SU-DHL-6 (cell line): ENCODE data around the gene WASL.

Source experiments
- H2AFZ ChIP-seq: fragments of 200-600 bp; sonication (generic); 2 replicates; pipeline ENCODE4 v1.6.1; 2014; ENCODE audit warnings: low read depth, mild to moderate bottlenecking, moderate library complexity, mixed read lengths, antibody characterized with exemption, low read length; ENCODE audit not compliant: severe bottlenecking
- H3F3A ChIP-seq: fragments of 200-600 bp; shearing (Covaris generic); 2 replicates; pipeline ENCODE4 v1.6.0; 2016; ENCODE audit warnings: antibody characterized with exemption, mild to moderate bottlenecking; ENCODE audit not compliant: insufficient read depth
- H3K27ac ChIP-seq: fragments of 200-600 bp; sonication (generic); 2 replicates; pipeline ENCODE4 v1.5.1; 2016; ENCODE audit warnings: low read depth, mild to moderate bottlenecking, low read length, moderate library complexity, mixed read lengths
- H3K27me3 ChIP-seq: fragments of 200-600 bp; sonication (generic), shearing (Covaris generic); 2 replicates; pipeline ENCODE4 v1.6.0; 2014; ENCODE audit warnings: mild to moderate bottlenecking, low read length
- H3K36me3 ChIP-seq: fragments of 200-600 bp; sonication (generic); 2 replicates; pipeline ENCODE4 v1.6.1; 2014; ENCODE audit warnings: mild to moderate bottlenecking, low read length, mixed read lengths
- H3K4me2 ChIP-seq: fragments of 300-600, 200-600 bp; shearing (Covaris generic), sonication (generic); 2 replicates; pipeline ENCODE4 v1.6.0; 2014; ENCODE audit warnings: low read length, low read depth, mild to moderate bottlenecking; ENCODE audit not compliant: poor library complexity, severe bottlenecking
- H3K4me3 ChIP-seq: fragments of 200-600 bp; sonication (generic); 2 replicates; pipeline ENCODE4 v1.5.1; 2014; ENCODE audit warnings: antibody characterized with exemption, low read length, mild to moderate bottlenecking, mixed read lengths; ENCODE audit not compliant: insufficient read depth, poor library complexity, severe bottlenecking
- H3K79me2 ChIP-seq: fragments of 200-600 bp; sonication (generic); 2 replicates; pipeline ENCODE4 v1.6.1; 2014; ENCODE audit warnings: mild to moderate bottlenecking, low read length, moderate library complexity; ENCODE audit not compliant: insufficient read depth
- H3K9ac ChIP-seq: fragments of 200-600 bp; sonication (generic); 2 replicates; pipeline ENCODE4 v1.7.0; 2014; ENCODE audit warnings: mild to moderate bottlenecking, low read length
- H3K9me2 ChIP-seq: fragments of 200-600 bp; sonication (generic); replicated peaks from 2 replicates; pipeline ENCODE4 v1.6.1; 2014; ENCODE audit warnings: low read length; ENCODE audit not compliant: insufficient read depth
- H3K9me3 ChIP-seq: fragments of 200-600 bp; sonication (generic); 2 replicates; pipeline ENCODE4 v1.6.1; 2014; ENCODE audit warnings: low read length, mixed read lengths; ENCODE audit not compliant: insufficient read depth
- H4K20me1 ChIP-seq: fragments of 200-600 bp; sonication (generic); 2 replicates; pipeline ENCODE4 v1.6.1; 2014; ENCODE audit warnings: low read depth, mild to moderate bottlenecking, antibody characterized with exemption, low read length, moderate library complexity, mixed read lengths
- EZH2phosphoT487 ChIP-seq: fragments of 200-600 bp; sonication (generic), shearing (Covaris generic); conservative IDR thresholded peaks from 2 replicates; pipeline ENCODE4 v1.6.1; 2018; ENCODE audit warnings: mild to moderate bottlenecking, antibody characterized with exemption, low read length, moderate library complexity, mixed read lengths
- TF ChIP-seq, protein P1 (sequence below): fragments of 200-600 bp; sonication (generic); IDR thresholded peaks from one replicate; pipeline ENCODE4 v1.5.1; 2017; ENCODE audit warnings: antibody characterized with exemption, mild to moderate bottlenecking, low read length, moderate library complexity; ENCODE audit not compliant: insufficient read depth, poor library complexity, severe bottlenecking

WASL gene

GRCh38 chr7:123669485-123669884 is 79.3 kb downstream of the WASL start:
- no peak overlapping the region for H3K27ac ChIP-seq
- H3K36me3 ChIP-seq = no peaks in the 10 kb centered on the region
- H2AFZ ChIP-seq = no peak overlapping the region
- no peaks in the 10 kb centered on the region for H3K9me2 ChIP-seq
- no peaks in the 10 kb centered on the region for H3K27me3 ChIP-seq
- no peaks in the 10 kb centered on the region for H3K9me3 ChIP-seq
- H3F3A ChIP-seq = no peaks in the 10 kb centered on the region
- H3K4me3 ChIP-seq = no peak overlapping the region
- H4K20me1 ChIP-seq = no peaks in the 10 kb centered on the region
- TF ChIP-seq, protein P1, sequence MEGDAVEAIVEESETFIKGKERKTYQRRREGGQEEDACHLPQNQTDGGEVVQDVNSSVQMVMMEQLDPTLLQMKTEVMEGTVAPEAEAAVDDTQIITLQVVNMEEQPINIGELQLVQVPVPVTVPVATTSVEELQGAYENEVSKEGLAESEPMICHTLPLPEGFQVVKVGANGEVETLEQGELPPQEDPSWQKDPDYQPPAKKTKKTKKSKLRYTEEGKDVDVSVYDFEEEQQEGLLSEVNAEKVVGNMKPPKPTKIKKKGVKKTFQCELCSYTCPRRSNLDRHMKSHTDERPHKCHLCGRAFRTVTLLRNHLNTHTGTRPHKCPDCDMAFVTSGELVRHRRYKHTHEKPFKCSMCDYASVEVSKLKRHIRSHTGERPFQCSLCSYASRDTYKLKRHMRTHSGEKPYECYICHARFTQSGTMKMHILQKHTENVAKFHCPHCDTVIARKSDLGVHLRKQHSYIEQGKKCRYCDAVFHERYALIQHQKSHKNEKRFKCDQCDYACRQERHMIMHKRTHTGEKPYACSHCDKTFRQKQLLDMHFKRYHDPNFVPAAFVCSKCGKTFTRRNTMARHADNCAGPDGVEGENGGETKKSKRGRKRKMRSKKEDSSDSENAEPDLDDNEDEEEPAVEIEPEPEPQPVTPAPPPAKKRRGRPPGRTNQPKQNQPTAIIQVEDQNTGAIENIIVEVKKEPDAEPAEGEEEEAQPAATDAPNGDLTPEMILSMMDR = no peak
- TF ChIP-seq EZH2phosphoT487 = no peak
- H3K9ac ChIP-seq = no peak overlapping the region
- no peaks in the 10 kb centered on the region for H3K79me2 ChIP-seq
- H3K4me2 ChIP-seq = no peak overlapping the region

- H3K27me3 ChIP-seq = no peaks in the 10 kb centered on the region
- H3K9me3 ChIP-seq = no peaks in the 10 kb centered on the region
- no peaks in the 10 kb centered on the region for H4K20me1 ChIP-seq
- H3F3A ChIP-seq = no peaks in the 10 kb centered on the region
- no peak overlapping the region for H2AFZ ChIP-seq
- no peaks in the 10 kb centered on the region for H3K9me2 ChIP-seq
- no peaks in the 10 kb centered on the region for H3K79me2 ChIP-seq
- no peak overlapping the region for H3K4me2 ChIP-seq
- H3K9ac ChIP-seq = no peak overlapping the region
- H3K27ac ChIP-seq = no peak overlapping the region
- no peak for TF ChIP-seq EZH2phosphoT487
- TF ChIP-seq, protein P1 = no peak
- H3K36me3 ChIP-seq = no peaks in the 10 kb centered on the region
- no peak overlapping the region for H3K4me3 ChIP-seq
Measured at GRCh38 chr7:123666492-123666891, 82.3 kb downstream of the WASL start.

- no peak overlapping the region for H3K4me3 ChIP-seq
- no peak overlapping the region for H3K27ac ChIP-seq
- no peaks in the 10 kb centered on the region for H3K9me3 ChIP-seq
- no peaks in the 10 kb centered on the region for H3K9me2 ChIP-seq
- no peak overlapping the region for H3K4me2 ChIP-seq
- TF ChIP-seq EZH2phosphoT487 = no peak
- TF ChIP-seq, protein P1 = no peak
- H3K9ac ChIP-seq = no peak overlapping the region
- no peaks in the 10 kb centered on the region for H3K27me3 ChIP-seq
- H3K79me2 ChIP-seq = no peaks in the 10 kb centered on the region
- no peak overlapping the region for H2AFZ ChIP-seq
- no peaks in the 10 kb centered on the region for H3K36me3 ChIP-seq
- no peaks in the 10 kb centered on the region for H4K20me1 ChIP-seq
- H3F3A ChIP-seq = no peaks in the 10 kb centered on the region
Measured at GRCh38 chr7:123665896-123666295, 82.9 kb downstream of the WASL start.

DNA sequence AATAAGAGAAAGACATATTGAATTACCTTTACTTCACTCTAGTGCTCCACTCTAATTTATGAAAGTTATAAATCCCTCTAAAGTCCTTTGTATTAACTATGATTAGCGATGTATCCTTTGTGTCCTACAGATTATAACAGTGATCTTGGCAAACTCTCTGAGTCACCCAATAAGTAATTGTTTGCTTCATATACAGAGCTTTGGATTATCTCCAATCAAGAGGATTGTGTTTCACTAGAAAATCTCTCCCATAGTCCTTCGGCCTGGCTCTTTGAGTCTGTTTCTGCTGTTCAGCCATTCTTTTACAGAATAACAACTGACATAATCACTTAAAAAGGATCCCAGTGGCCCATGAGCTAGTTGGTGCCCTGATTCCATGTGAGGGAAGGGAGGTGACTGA is 83.6 kb downstream of the WASL start:
- TF ChIP-seq, protein P1 = no peak
- TF ChIP-seq EZH2phosphoT487 = no peak
- no peak overlapping the region for H3K4me3 ChIP-seq
- H3K9me2 ChIP-seq = no peaks in the 10 kb centered on the region
- H3F3A ChIP-seq = no peaks in the 10 kb centered on the region
- H4K20me1 ChIP-seq = no peaks in the 10 kb centered on the region
- H3K9me3 ChIP-seq = no peaks in the 10 kb centered on the region
- H3K27me3 ChIP-seq = no peaks in the 10 kb centered on the region
- no peak overlapping the region for H3K27ac ChIP-seq
- no peak overlapping the region for H2AFZ ChIP-seq
- no peak overlapping the region for H3K4me2 ChIP-seq
- no peaks in the 10 kb centered on the region for H3K79me2 ChIP-seq
- H3K36me3 ChIP-seq = no peaks in the 10 kb centered on the region
- H3K9ac ChIP-seq = no peak overlapping the region
